ENCODE results near the gene MTA1.

Gene MTA1
- 78.4 reads per million, percentile 78 among the genes with 10 or more reads in this experiment for total RNA-seq

- DNase-seq, result peak; percentile 26
Observed at GRCh38 chr14:105419195-105420091, at the start of gene MTA1. Gene MTA1 (plus strand): TSS chr14:105419827. CDS start chr14:105420036, 209 bp downstream.

- no peak for DNase-seq
Observed at GRCh38 chr14:105374389-105374788, 45.2 kb upstream of the MTA1 start.

GRCh38 chr14:105375635-105376057, 44.0 kb upstream of the MTA1 start:
- DNase-seq, result no peak

GRCh38 chr14:105376521-105377440, 42.8 kb upstream of the MTA1 start:
- DNase-seq, result no peak

- no peak for DNase-seq
Observed at GRCh38 chr14:105377555-105378182, 42.0 kb upstream of the MTA1 start.

- DNase-seq, result no peak
Observed at GRCh38 chr14:105378199-105378598, 41.4 kb upstream of the MTA1 start.

GRCh38 chr14:105378873-105379685, 40.5 kb upstream of the MTA1 start:
- no peak for DNase-seq

- no peak for DNase-seq
Observed at GRCh38 chr14:105379946-105380345, 39.7 kb upstream of the MTA1 start.

- no peak for DNase-seq
Observed at GRCh38 chr14:105380756-105381155, 38.9 kb upstream of the MTA1 start.

GRCh38 chr14:105381446-105382342, 37.9 kb upstream of the MTA1 start:
- DNase-seq, result no peak

GRCh38 chr14:105382343-105383082, 37.1 kb upstream of the MTA1 start:
- no peak for DNase-seq

- DNase-seq, result no peak
Observed at GRCh38 chr14:105383083-105383730, 36.4 kb upstream of the MTA1 start.

GRCh38 chr14:105384041-105384557, 35.5 kb upstream of the MTA1 start:
- DNase-seq, result no peak

- no peak for DNase-seq
Observed at GRCh38 chr14:105384605-105385321, 34.9 kb upstream of the MTA1 start.

- no peak for DNase-seq
Observed at GRCh38 chr14:105385322-105385637, 34.3 kb upstream of the MTA1 start.

GRCh38 chr14:105385698-105386365, 33.8 kb upstream of the MTA1 start:
- no peak for DNase-seq

- no peak for DNase-seq
Observed at GRCh38 chr14:105386581-105387529, 32.8 kb upstream of the MTA1 start.
